WI38 (cell line): ENCODE data around the gene GRIA1.

Experiments
- H3K4me3 ChIP-seq: 2 replicates; pipeline ENCODE4 v1.5.1; 2011; ENCODE audit warnings: low read depth, mild to moderate bottlenecking, control low read depth, low read length
- CTCF ChIP-seq: IDR thresholded peaks from 2 replicates; pipeline ENCODE4 v1.5.1; 2012; ENCODE audit warnings: low read depth, mild to moderate bottlenecking, control low read depth, low read length

The GRIA1 gene

GRCh38 chr5:153676821-153677220 is 186.4 kb downstream of the GRIA1 start:
- TF ChIP-seq CTCF, result no peak
- H3K4me3 ChIP-seq, result no peak overlapping the region

DNA sequence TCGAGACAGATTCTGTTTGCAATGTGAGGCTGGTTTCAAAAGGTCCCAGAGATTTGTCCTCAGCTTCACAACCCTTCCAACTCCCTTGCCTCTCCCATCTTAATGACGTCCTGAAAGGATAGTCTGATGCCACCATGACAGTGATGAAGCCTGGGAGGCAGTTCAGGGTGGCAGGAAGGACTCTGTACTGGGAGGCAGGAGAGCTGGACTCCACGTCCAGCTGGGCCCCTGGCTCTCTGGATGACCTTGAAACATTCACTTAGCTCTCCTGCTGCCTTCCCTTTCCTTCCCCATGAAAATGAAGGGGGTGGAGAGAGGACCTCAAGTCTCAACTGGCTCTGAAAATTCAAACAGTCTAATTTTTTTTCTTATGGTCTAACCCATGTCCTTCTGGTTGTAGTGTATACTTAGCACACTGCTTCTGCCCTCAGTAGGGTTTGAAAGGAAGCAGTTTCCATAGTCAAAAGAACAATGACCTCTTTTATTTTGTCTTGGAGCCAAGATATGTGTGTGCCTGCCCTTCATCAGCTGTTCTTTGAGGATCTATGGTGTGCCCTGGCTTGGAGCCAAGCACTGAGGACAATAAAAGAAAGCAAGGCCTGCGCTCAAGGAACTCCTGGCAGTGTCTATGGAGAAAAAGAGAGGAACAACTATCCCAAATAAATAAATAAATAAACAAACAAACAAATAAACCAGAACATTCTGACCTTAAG is 188.3 kb downstream of the GRIA1 start:
- no peak overlapping the region for H3K4me3 ChIP-seq
- no peak for TF ChIP-seq CTCF

- no peak overlapping the region for H3K4me3 ChIP-seq
- TF ChIP-seq CTCF, result no peak
These were observed 199.8 kb downstream of the GRIA1 start for GRCh38 chr5:153690236-153690635.

- H3K4me3 ChIP-seq, result no peak overlapping the region
- no peak for TF ChIP-seq CTCF
These were observed 205.8 kb downstream of the GRIA1 start for GRCh38 chr5:153696256-153696655.

- TF ChIP-seq CTCF, result no peak
- H3K4me3 ChIP-seq, result no peak overlapping the region
These were observed 208.6 kb downstream of the GRIA1 start for GRCh38 chr5:153699035-153699434.

GRCh38 chr5:153700940-153701339 is 210.5 kb downstream of the GRIA1 start:
- no peak overlapping the region for H3K4me3 ChIP-seq
- no peak for TF ChIP-seq CTCF

- no peak for TF ChIP-seq CTCF
- H3K4me3 ChIP-seq, result no peak overlapping the region
These were observed 211.8 kb downstream of the GRIA1 start for GRCh38 chr5:153702265-153702664.
